CD4-positive, alpha-beta memory T cell (primary cell): Measurements from ENCODE around the gene AFG1L. TPM values are rescaled to one million over a fixed set of nuclear protein-coding genes. Genes with fewer than 3 reads are reported as not detected.
A peak's percentile ranks its signal among the peaks of the same experiment; 100 is the strongest.

Source experiments
- CTCF ChIA-PET: fragments of 350-600 bp; sonication (Branson Sonifier 250); formaldehyde crosslinking; loops from one replicate; lab custom pipeline; 2021; ENCODE audit warnings: inconsistent platforms; ENCODE audit not compliant: partially characterized antibody; lab: Charles Lee
- POLR2A ChIA-PET: fragments of 350-600 bp; sonication (Branson Sonifier 250); formaldehyde crosslinking; loops from one replicate; lab custom pipeline; 2021; ENCODE audit not compliant: partially characterized antibody; lab: Charles Lee
- DNase-seq, 5 donors: peaks; one replicate each; pipeline versions ENCODE4 v3.0.0 to v3.0.0-alpha.2; 2020 to 2022; ENCODE audit warnings: mixed read lengths in 1 of 5
- H3K27ac ChIP-seq: one replicate; pipeline ENCODE4 v1.7.0; 2013; ENCODE audit warnings: low read depth, low read length
- H3K27me3 ChIP-seq: 2 replicates; pipeline ENCODE4 v1.7.0; 2013; ENCODE audit warnings: mild to moderate bottlenecking, low read length, moderate library complexity; ENCODE audit not compliant: insufficient read depth
- H3K36me3 ChIP-seq: 2 replicates; pipeline ENCODE4 v1.7.0; 2013; ENCODE audit warnings: mild to moderate bottlenecking, low read length, moderate library complexity; ENCODE audit not compliant: insufficient read depth
- H3K4me1 ChIP-seq: 2 replicates; pipeline ENCODE4 v1.7.0; 2013; ENCODE audit warnings: mild to moderate bottlenecking, low read length, moderate library complexity; ENCODE audit not compliant: insufficient read depth
- H3K4me3 ChIP-seq, 2 donors: one replicate each; pipeline ENCODE4 v1.7.0; 2013; ENCODE audit warnings: low read length in 2 of 2, mild to moderate bottlenecking in 1 of 2
- H3K9me3 ChIP-seq, 2 donors: one replicate each; pipeline ENCODE4 v1.7.0; 2013; ENCODE audit warnings: low read length in 2 of 2, control low read depth in 1 of 2; ENCODE audit not compliant: control insufficient read depth in 1 of 2
- H3K27ac Mint-ChIP-seq, 7 donors: one replicate each; pipeline ENCODE4 v1.8.0; 2020 to 2021; ENCODE audit warnings: mixed read lengths in 7 of 7, mild to moderate bottlenecking in 6 of 7, inconsistent platforms in 3 of 7, moderate library complexity in 3 of 7
- H3K27me3 Mint-ChIP-seq, 2 donors: one replicate each; pipeline ENCODE4 v1.8.0; 2020 to 2021; ENCODE audit warnings: mixed read lengths in 2 of 2
- H3K36me3 Mint-ChIP-seq, 2 donors: one replicate each; pipeline ENCODE4 v1.8.0; 2020 to 2021; ENCODE audit warnings: mixed read lengths in 2 of 2, inconsistent platforms in 1 of 2, mild to moderate bottlenecking in 1 of 2
- H3K4me1 Mint-ChIP-seq, 4 donors: one replicate each; pipeline ENCODE4 v1.8.0; 2020 to 2021; ENCODE audit warnings: mixed read lengths in 4 of 4, mild to moderate bottlenecking in 1 of 4
- H3K4me3 Mint-ChIP-seq, 8 donors: one replicate each; pipeline ENCODE4 v1.8.0; 2020 to 2021; ENCODE audit warnings: mixed read lengths in 8 of 8, mild to moderate bottlenecking in 7 of 8, moderate library complexity in 6 of 8, inconsistent platforms in 3 of 8
- H3K9me3 Mint-ChIP-seq, 8 donors: one replicate each; pipeline ENCODE4 v1.8.0; 2020 to 2021; ENCODE audit warnings: mixed read lengths in 8 of 8, mild to moderate bottlenecking in 5 of 8, inconsistent platforms in 3 of 8, moderate library complexity in 1 of 8
- intact Hi-C: fragments of 100-400 bp; cut with micrococcal nuclease; formaldehyde crosslinking; loops from one replicate; pipeline ENCODE4 v1.15.1; 2023
- polyA plus RNA-seq, 2 donors: library from polyadenylated mRNA; unstranded; fragments of 300-500 nt; fragmentation: Illumina TruSeq; gene quantifications; one replicate each; pipeline ENCODE4 v1.2.3, GENCODE V29; 2021
- total RNA-seq, 2 experiments: library from RNA; stranded (reverse); gene quantifications; one replicate each; pipeline ENCODE4 v1.2.3, GENCODE V29; 2021

The AFG1L gene
- total and polyA plus RNA-seq, 4 experiments from 2014 or later, result 1.5 to 6.6 (median 4.5) TPM

- Mint-ChIP-seq H3K4me3 (peak overlapping the region in 3 of 8 donors; percentile 59 to 81 (median 60)), H3K27ac (peak overlapping the region in 4 of 7 donors; percentile 71 to 81 (median 80)), H3K36me3 (peaks cover 36 to 39% of the 10 kb centered on the region in 2 donors), H3K9me3 (no peaks in the 10 kb centered on the region), H3K4me1 (peaks cover 60 to 85% (median 69%) of the 10 kb centered on the region in 4 donors), H3K27me3 (no peaks in the 10 kb centered on the region)
- H3K9me3 ChIP-seq, result no peaks in the 10 kb centered on the region
- no peak overlapping the region for H3K27ac ChIP-seq
- no peak for DNase-seq
- ChIA-PET CTCF (interaction anchor here (0.5 to 1.2 kb wide), 6 partner anchors 10 to 808 kb away, joined by 3 to 4 read pairs (median 3); no protein-coding TSS in a partner anchor), POLR2A (interaction anchor here (0.6 to 3.3 kb wide), 5 partner anchors 9 to 887 kb away, joined by 3 to 17 read pairs (median 3); partner anchors contain the start of gene SESN1)
- peaks cover 63% of the 10 kb centered on the region for H3K4me1 ChIP-seq
- intact Hi-C loops, result no loop called here
- H3K36me3 ChIP-seq, result peaks cover 14% of the 10 kb centered on the region
- H3K4me3 ChIP-seq, result no peak overlapping the region
- no peaks in the 10 kb centered on the region for H3K27me3 ChIP-seq
Observed at GRCh38 chr6:108566406-108566805, 271.6 kb downstream of the AFG1L start.

- peak overlapping the region in 4 of 7 donors; percentile 7 to 88 (median 46) for H3K27ac Mint-ChIP-seq
- no peak for DNase-seq
- intact Hi-C loops, result no loop called here
- Histone ChIP-seq H3K4me1 (peaks cover 49% of the 10 kb centered on the region), H3K9me3 (no peaks in the 10 kb centered on the region), H3K27me3 (no peaks in the 10 kb centered on the region), H3K4me3 (no peak overlapping the region), H3K36me3 (peaks cover 14% of the 10 kb centered on the region), H3K27ac (no peak overlapping the region)
- H3K9me3 Mint-ChIP-seq, result no peaks in the 10 kb centered on the region
- peak overlapping the region in 1 of 8 donors; percentile 39 for H3K4me3 Mint-ChIP-seq
- ChIA-PET CTCF (interaction anchor here (0.8 to 1.8 kb wide), 3 partner anchors 8 to 26 kb away, joined by 3 to 7 read pairs (median 3); no protein-coding TSS in a partner anchor), POLR2A (interaction anchor here (0.7 to 2.3 kb wide), 2 partner anchors 10 to 527 kb away, joined by 3 to 10 read pairs; partner anchors contain the start of gene CEP57L1)
- H3K27me3 Mint-ChIP-seq, result no peaks in the 10 kb centered on the region
- H3K4me1 Mint-ChIP-seq, result peaks cover 50 to 80% (median 61%) of the 10 kb centered on the region in 4 donors
- H3K36me3 Mint-ChIP-seq, result peaks cover 33 to 40% of the 10 kb centered on the region in 2 donors
Observed at GRCh38 chr6:108568101-108568500, 273.2 kb downstream of the AFG1L start.

- peaks cover 44% of the 10 kb centered on the region for H3K4me1 ChIP-seq
- peaks cover 46 to 76% (median 59%) of the 10 kb centered on the region in 4 donors for H3K4me1 Mint-ChIP-seq
- H3K4me3 ChIP-seq, result no peak overlapping the region
- H3K36me3 ChIP-seq, result peaks cover 14% of the 10 kb centered on the region
- peak overlapping the region in 3 of 7 donors; percentile 7 to 88 (median 72) for H3K27ac Mint-ChIP-seq
- peaks cover 33 to 40% of the 10 kb centered on the region in 2 donors for H3K36me3 Mint-ChIP-seq
- no peak for DNase-seq
- POLR2A ChIA-PET, result interaction anchor here (2.3 kb wide), 1 partner anchor 10 kb away, joined by 10 read pairs; no protein-coding TSS in a partner anchor
- intact Hi-C loops, result no loop called here
- peak overlapping the region in 1 of 8 donors; percentile 39 for H3K4me3 Mint-ChIP-seq
- no peaks in the 10 kb centered on the region for H3K27me3 ChIP-seq
- H3K27ac ChIP-seq, result no peak overlapping the region
- CTCF ChIA-PET, result interaction anchor here (0.8 to 1.8 kb wide), 3 partner anchors 8 to 27 kb away, joined by 3 to 7 read pairs (median 3); no protein-coding TSS in a partner anchor
- H3K27me3 Mint-ChIP-seq, result no peaks in the 10 kb centered on the region
- no peaks in the 10 kb centered on the region for H3K9me3 Mint-ChIP-seq
- no peaks in the 10 kb centered on the region for H3K9me3 ChIP-seq
Observed at GRCh38 chr6:108568551-108569305, 273.9 kb downstream of the AFG1L start.

GRCh38 chr6:108570517-108570916 is 275.7 kb downstream of the AFG1L start:
- intact Hi-C loops, result no loop called here
- peaks cover 41 to 74% (median 57%) of the 10 kb centered on the region in 4 donors for H3K4me1 Mint-ChIP-seq
- H3K9me3 Mint-ChIP-seq, result no peaks in the 10 kb centered on the region
- Histone ChIP-seq H3K4me1 (peaks cover 41% of the 10 kb centered on the region), H3K4me3 (no peak overlapping the region), H3K36me3 (peaks cover 14% of the 10 kb centered on the region), H3K9me3 (no peaks in the 10 kb centered on the region), H3K27me3 (no peaks in the 10 kb centered on the region), H3K27ac (no peak overlapping the region)
- H3K4me3 Mint-ChIP-seq, result no peak overlapping the region
- ChIA-PET CTCF (no interaction called here), POLR2A (interaction anchor here (1.1 to 1.3 kb wide), 2 partner anchors 10 to 12 kb away, joined by 4 to 5 read pairs; partner anchors contain the start of gene FOXO3)
- no peak overlapping the region for H3K27ac Mint-ChIP-seq
- peaks cover 33 to 40% of the 10 kb centered on the region in 2 donors for H3K36me3 Mint-ChIP-seq
- DNase-seq, result no peak
- H3K27me3 Mint-ChIP-seq, result no peaks in the 10 kb centered on the region

GRCh38 chr6:108574457-108575141 is 279.7 kb downstream of the AFG1L start:
- no peak overlapping the region for H3K4me3 ChIP-seq
- H3K36me3 ChIP-seq, result peaks cover under 1% of the 10 kb centered on the region
- Mint-ChIP-seq H3K27ac (peak overlapping the region in 4 of 7 donors; percentile 26 to 76 (median 68)), H3K4me3 (peak overlapping the region in 4 of 8 donors; percentile 39 to 78 (median 54)), H3K4me1 (peaks cover 35 to 75% (median 61%) of the 10 kb centered on the region in 4 donors), H3K27me3 (no peaks in the 10 kb centered on the region), H3K36me3 (peaks cover 22 to 25% of the 10 kb centered on the region in 2 donors), H3K9me3 (no peaks in the 10 kb centered on the region)
- H3K27me3 ChIP-seq, result no peaks in the 10 kb centered on the region
- no peak overlapping the region for H3K27ac ChIP-seq
- POLR2A ChIA-PET, result interaction anchor here (1.3 to 2.7 kb wide), 2 partner anchors 9 to 499 kb away, joined by 4 to 17 read pairs; no protein-coding TSS in a partner anchor
- CTCF ChIA-PET, result no interaction called here
- peaks cover 48% of the 10 kb centered on the region for H3K4me1 ChIP-seq
- H3K9me3 ChIP-seq, result no peaks in the 10 kb centered on the region
- intact Hi-C loops, result no loop called here
- no peak for DNase-seq
